ENCODE results near the gene MEGF10. TPM values are rescaled to one million over a fixed set of nuclear protein-coding genes. Genes with fewer than 3 reads are reported as not detected.

The MEGF10 gene
- polyA plus RNA-seq, 3 donors, result not detected

DNA sequence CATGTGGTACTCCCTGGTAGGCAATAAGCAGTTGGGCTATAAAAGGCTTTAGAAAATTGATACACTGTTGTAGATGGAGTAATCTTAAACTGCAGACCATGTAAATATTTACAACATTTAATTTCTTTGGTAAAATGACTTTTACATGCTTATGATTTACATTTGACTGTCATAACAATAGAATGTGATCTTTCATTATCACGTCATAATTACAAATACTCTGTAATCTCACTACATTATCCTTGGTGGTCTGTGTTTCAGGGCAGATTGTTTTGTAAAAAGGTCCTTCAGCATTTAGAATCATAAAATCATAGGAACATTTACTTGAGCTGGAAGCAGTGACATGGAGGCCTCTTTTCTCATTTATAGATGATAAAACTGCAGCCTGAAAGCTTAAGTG, 153.6 kb downstream of the MEGF10 start:
- intact Hi-C loops (cut with micrococcal nuclease), result no loop called here
- Histone ChIP-seq H3K27ac (ENCODE audit: low read depth in 1 of 2, low read length in 2 of 2) (no peak overlapping the region), H3K4me3 (replicated peaks in 1 of 3; ENCODE audit: low read depth in 2 of 3, low read length in 3 of 3) (no peak overlapping the region), H3K9me3 (replicated peaks in 1 of 2; ENCODE audit: control insufficient read depth in 1 of 2, insufficient read depth in 1 of 2, low read length in 2 of 2) (no peaks in the 10 kb centered on the region), H3K4me1 (ENCODE audit: control insufficient read depth in 1 of 2, insufficient read depth in 2 of 2, low read length in 2 of 2) (no peaks in the 10 kb centered on the region), H3K79me2 (ENCODE audit: insufficient read depth, low read length) (no peaks in the 10 kb centered on the region), H3K4me2 (replicated peaks; ENCODE audit: extremely low read depth, low read length, poor library complexity, severe bottlenecking) (no peak overlapping the region), H2AFZ (ENCODE audit: insufficient read depth, low read depth, low read length, poor library complexity, severe bottlenecking) (no peak overlapping the region), H3K36me3 (replicated peaks in 1 of 2; ENCODE audit: control insufficient read depth in 1 of 2, insufficient read depth in 2 of 2, low read length in 2 of 2) (no peaks in the 10 kb centered on the region), H3K9ac (ENCODE audit: insufficient read depth, low read length, poor library complexity, severe bottlenecking) (no peak overlapping the region), H3K27me3 (ENCODE audit: control insufficient read depth in 2 of 2, insufficient read depth in 2 of 2, low read length in 2 of 2) (no peaks in the 10 kb centered on the region), H4K20me1 (ENCODE audit: insufficient read depth, low read length) (no peaks in the 10 kb centered on the region)
- TF ChIP-seq, protein P1, sequence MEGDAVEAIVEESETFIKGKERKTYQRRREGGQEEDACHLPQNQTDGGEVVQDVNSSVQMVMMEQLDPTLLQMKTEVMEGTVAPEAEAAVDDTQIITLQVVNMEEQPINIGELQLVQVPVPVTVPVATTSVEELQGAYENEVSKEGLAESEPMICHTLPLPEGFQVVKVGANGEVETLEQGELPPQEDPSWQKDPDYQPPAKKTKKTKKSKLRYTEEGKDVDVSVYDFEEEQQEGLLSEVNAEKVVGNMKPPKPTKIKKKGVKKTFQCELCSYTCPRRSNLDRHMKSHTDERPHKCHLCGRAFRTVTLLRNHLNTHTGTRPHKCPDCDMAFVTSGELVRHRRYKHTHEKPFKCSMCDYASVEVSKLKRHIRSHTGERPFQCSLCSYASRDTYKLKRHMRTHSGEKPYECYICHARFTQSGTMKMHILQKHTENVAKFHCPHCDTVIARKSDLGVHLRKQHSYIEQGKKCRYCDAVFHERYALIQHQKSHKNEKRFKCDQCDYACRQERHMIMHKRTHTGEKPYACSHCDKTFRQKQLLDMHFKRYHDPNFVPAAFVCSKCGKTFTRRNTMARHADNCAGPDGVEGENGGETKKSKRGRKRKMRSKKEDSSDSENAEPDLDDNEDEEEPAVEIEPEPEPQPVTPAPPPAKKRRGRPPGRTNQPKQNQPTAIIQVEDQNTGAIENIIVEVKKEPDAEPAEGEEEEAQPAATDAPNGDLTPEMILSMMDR (IDR thresholded peaks at IDR 0.05), result no peak
- no peaks in the 10 kb centered on the region for H3K9me3 Mint-ChIP-seq
- no CpG with 5 or more reads among the region's 1 CpG for WGBS (ENCODE audit: insufficient coverage)
- no peak overlapping the region for H3K27ac Mint-ChIP-seq
- no peaks in the 10 kb centered on the region for H3K36me3 Mint-ChIP-seq
- DNase-seq, result no peak
- H3K4me1 Mint-ChIP-seq, result no peaks in the 10 kb centered on the region
- peaks cover 0 to 2% (median 1%) of the 10 kb centered on the region in 3 donors for H3K27me3 Mint-ChIP-seq (ENCODE audit: low read depth in 3 of 3)
- H3K4me3 Mint-ChIP-seq, result no peak overlapping the region

DNA sequence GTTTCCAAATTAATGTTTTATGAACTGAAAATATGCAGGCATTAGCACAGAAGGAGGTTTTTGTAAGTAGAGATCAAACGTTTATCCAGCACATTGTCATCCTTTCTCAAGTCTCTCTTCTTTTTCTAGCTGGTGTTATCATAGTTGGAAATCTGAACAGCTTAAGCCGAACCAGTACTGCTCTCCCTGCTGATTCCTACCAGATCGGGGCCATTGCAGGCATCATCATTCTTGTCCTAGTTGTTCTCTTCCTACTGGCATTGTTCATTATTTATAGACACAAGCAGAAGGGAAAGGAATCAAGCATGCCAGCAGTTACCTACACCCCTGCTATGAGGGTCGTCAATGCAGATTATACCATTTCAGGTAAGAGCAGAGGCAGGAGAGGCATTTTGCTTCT, 154.7 kb downstream of the MEGF10 start:
- no peak overlapping the region for H3K4me2 ChIP-seq (replicated peaks; ENCODE audit: extremely low read depth, low read length, poor library complexity, severe bottlenecking)
- no peak overlapping the region for H3K9ac ChIP-seq (ENCODE audit: insufficient read depth, low read length, poor library complexity, severe bottlenecking)
- TF ChIP-seq, protein P1 (IDR thresholded peaks at IDR 0.05), result no peak
- H3K9me3 Mint-ChIP-seq, result no peaks in the 10 kb centered on the region
- no peaks in the 10 kb centered on the region for H4K20me1 ChIP-seq (ENCODE audit: insufficient read depth, low read length)
- no peaks in the 10 kb centered on the region for H3K9me3 ChIP-seq (replicated peaks in 1 of 2; ENCODE audit: control insufficient read depth in 1 of 2, insufficient read depth in 1 of 2, low read length in 2 of 2)
- H3K4me1 ChIP-seq (ENCODE audit: control insufficient read depth in 1 of 2, insufficient read depth in 2 of 2, low read length in 2 of 2), result no peaks in the 10 kb centered on the region
- no CpG with 5 or more reads among the region's 4 CpGs for WGBS (ENCODE audit: insufficient coverage)
- H3K79me2 ChIP-seq (ENCODE audit: insufficient read depth, low read length), result no peaks in the 10 kb centered on the region
- no peak overlapping the region for H3K27ac ChIP-seq (ENCODE audit: low read depth in 1 of 2, low read length in 2 of 2)
- H3K27me3 ChIP-seq (ENCODE audit: control insufficient read depth in 2 of 2, insufficient read depth in 2 of 2, low read length in 2 of 2), result no peaks in the 10 kb centered on the region
- H3K4me3 ChIP-seq (replicated peaks in 1 of 3; ENCODE audit: low read depth in 2 of 3, low read length in 3 of 3), result no peak overlapping the region
- H3K36me3 Mint-ChIP-seq, result no peaks in the 10 kb centered on the region
- no peak overlapping the region for H3K4me3 Mint-ChIP-seq
- peaks cover 0 to 2% (median 1%) of the 10 kb centered on the region in 3 donors for H3K27me3 Mint-ChIP-seq (ENCODE audit: low read depth in 3 of 3)
- H3K36me3 ChIP-seq (replicated peaks in 1 of 2; ENCODE audit: control insufficient read depth in 1 of 2, insufficient read depth in 2 of 2, low read length in 2 of 2), result no peaks in the 10 kb centered on the region
- no peak for DNase-seq
- no peak overlapping the region for H3K27ac Mint-ChIP-seq
- H3K4me1 Mint-ChIP-seq, result no peaks in the 10 kb centered on the region
- no peak overlapping the region for H2AFZ ChIP-seq (ENCODE audit: insufficient read depth, low read depth, low read length, poor library complexity, severe bottlenecking)
- intact Hi-C loops (cut with micrococcal nuclease), result no loop called here
